ENCODE measurements around the gene GALNT2. TPM values are rescaled to one million over a fixed set of nuclear protein-coding genes. Genes with fewer than 3 reads are reported as not detected.

GALNT2 gene
- polyA plus RNA-seq, 2 of the 4 experiments (the other 2 are of a cell fraction), result 66.9 to 114 TPM

- H3K4me3 ChIP-seq, result no peak overlapping the region
- H3K4me2 ChIP-seq, result no peak overlapping the region
- POLR2A ChIA-PET, result no interaction called here
- H3K4me1 ChIP-seq, result no peaks in the 10 kb centered on the region
- no peaks in the 10 kb centered on the region for H3K9me3 ChIP-seq
- DNase-seq (ENCODE audit: low read depth in 1 of 2, low spot score in 1 of 2) (no peak), ATAC-seq (no peak), FAIRE-seq (no peak)
- H3K27ac ChIP-seq, result no peak overlapping the region
- CTCF ChIA-PET, result interaction anchor here (0.8 to 2.3 kb wide), 2 partner anchors 10 to 13 kb away, joined by 3 to 7 read pairs; no protein-coding TSS in a partner anchor
- WGBS (ENCODE audit: missing lambda C conversion rate), result 58% methylated on average over 3 of the region's 3 CpGs
- TF ChIP-seq RCOR1 (IDR thresholded peaks at IDR 0.05; ENCODE audit: low read depth, low read length) (no peak), E2F6 (IDR thresholded peaks at IDR 0.05; ENCODE audit: borderline replicate concordance, low read depth) (no peak)
Observed at GRCh38 chr1:230204842-230205241, 137.8 kb downstream of the GALNT2 start.

- Histone ChIP-seq H3K9me3 (no peaks in the 10 kb centered on the region), H3K27ac (no peak overlapping the region), H3K4me1 (no peaks in the 10 kb centered on the region), H3K4me2 (no peak overlapping the region), H3K4me3 (no peak overlapping the region)
- TF ChIP-seq RAD21 (conservative IDR thresholded peaks at IDR 0.05 in 1 of 2, IDR thresholded peaks at IDR 0.05 in 1 of 2), result no peak
- TF ChIP-seq MYC (IDR thresholded peaks at IDR 0.05; ENCODE audit: borderline replicate concordance, low read length), result no peak
- no peak for TF ChIP-seq HES2 (IDR thresholded peaks at IDR 0.05)
- TF ChIP-seq EP300 (IDR thresholded peaks at IDR 0.05), result no peak
- TF ChIP-seq HDAC2 (IDR thresholded peaks at IDR 0.05), result no peak
- TF ChIP-seq ZSCAN20 (CRISPR knock-in tag; IDR thresholded peaks at IDR 0.05), result no peak
- TF ChIP-seq HEYL (CRISPR knock-in tag; IDR thresholded peaks at IDR 0.05), result no peak
- no peak for TF ChIP-seq CBX8 (IDR thresholded peaks at IDR 0.05)
- TF ChIP-seq ESRRA (IDR thresholded peaks at IDR 0.05; ENCODE audit: borderline replicate concordance, low read length), result no peak
- TF ChIP-seq EHF (CRISPR knock-in tag; IDR thresholded peaks at IDR 0.05), result no peak
- TF ChIP-seq SREBF2 (IDR thresholded peaks at IDR 0.05), result no peak
- no peak for TF ChIP-seq PBX3 (IDR thresholded peaks at IDR 0.05)
- no peak for TF ChIP-seq MAZ (IDR thresholded peaks at IDR 0.05; ENCODE audit: borderline replicate concordance, low read depth, low read length)
- ChIA-PET POLR2A (no interaction called here), CTCF (interaction anchor here (0.8 to 2.3 kb wide), 2 partner anchors 9 to 13 kb away, joined by 3 to 7 read pairs; no protein-coding TSS in a partner anchor)
- DNase-seq (ENCODE audit: low read depth in 1 of 2, low spot score in 1 of 2) (no peak), ATAC-seq (no peak), FAIRE-seq (no peak)
- 90% methylated on average over 7 of the region's 7 CpGs for WGBS (ENCODE audit: missing lambda C conversion rate)
Observed at GRCh38 chr1:230205719-230206198, 138.7 kb downstream of the GALNT2 start.

GRCh38 chr1:230206207-230206606 is 139.2 kb downstream of the GALNT2 start:
- no peaks in the 10 kb centered on the region for H3K9me3 ChIP-seq
- ATAC-seq, result no peak
- TF ChIP-seq RFX5 (IDR thresholded peaks at IDR 0.05) (no peak), REST (IDR thresholded peaks at IDR 0.05) (no peak), CBX2 (IDR thresholded peaks at IDR 0.05; ENCODE audit: borderline replicate concordance, low read depth) (no peak), FOSL2 (IDR thresholded peaks at IDR 0.05) (no peak), FOSL2 (CRISPR knock-in tag; IDR thresholded peaks at IDR 0.05) (no peak), GATA3 (IDR thresholded peaks at IDR 0.05; ENCODE audit: borderline replicate concordance) (no peak), PBX3 (IDR thresholded peaks at IDR 0.05) (no peak), EP300 (IDR thresholded peaks at IDR 0.05) (no peak), NR3C1 (IDR thresholded peaks at IDR 0.05) (no peak), RAD21 (conservative IDR thresholded peaks at IDR 0.05 in 1 of 2, IDR thresholded peaks at IDR 0.05 in 1 of 2) (no peak), BCL3 (IDR thresholded peaks at IDR 0.05) (no peak), CHD4 (IDR thresholded peaks at IDR 0.05; ENCODE audit: borderline replicate concordance) (no peak)
- no peak overlapping the region for H3K27ac ChIP-seq
- no peak overlapping the region for H3K4me2 ChIP-seq
- POLR2A ChIA-PET, result no interaction called here
- no peak for FAIRE-seq
- CTCF ChIA-PET, result interaction anchor here (2.3 kb wide), 1 partner anchor 9 kb away, joined by 7 read pairs; no protein-coding TSS in a partner anchor
- no peak overlapping the region for H3K4me3 ChIP-seq
- 94% methylated on average over 2 of the region's 2 CpGs for WGBS (ENCODE audit: missing lambda C conversion rate)
- DNase-seq (ENCODE audit: low read depth in 1 of 2, low spot score in 1 of 2), result no peak
- H3K4me1 ChIP-seq, result no peaks in the 10 kb centered on the region

Data from A549 (cell line).